Measurements from ENCODE around the gene LRBA. TPM values are rescaled to one million over a fixed set of nuclear protein-coding genes. Genes with fewer than 3 reads are reported as not detected.

The LRBA gene
- total RNA-seq, 4 donors from 2014 or later = 28.0 to 51.5 (median 30.9) TPM

- no peak for TF ChIP-seq CTCF (IDR thresholded peaks at IDR 0.05)
- DNase-seq (ENCODE audit: low spot score) (no peak), ATAC-seq (ENCODE audit: low FRiP score) (no peak)
These were observed 300.3 kb downstream of the LRBA start for GRCh38 chr4:150714462-150715438.

- TF ChIP-seq CTCF (IDR thresholded peaks at IDR 0.05) = no peak
- DNase-seq (ENCODE audit: low spot score) = no peak
- ATAC-seq (ENCODE audit: low FRiP score) = no peak
These were observed 301.8 kb downstream of the LRBA start for GRCh38 chr4:150713251-150713650.

DNA sequence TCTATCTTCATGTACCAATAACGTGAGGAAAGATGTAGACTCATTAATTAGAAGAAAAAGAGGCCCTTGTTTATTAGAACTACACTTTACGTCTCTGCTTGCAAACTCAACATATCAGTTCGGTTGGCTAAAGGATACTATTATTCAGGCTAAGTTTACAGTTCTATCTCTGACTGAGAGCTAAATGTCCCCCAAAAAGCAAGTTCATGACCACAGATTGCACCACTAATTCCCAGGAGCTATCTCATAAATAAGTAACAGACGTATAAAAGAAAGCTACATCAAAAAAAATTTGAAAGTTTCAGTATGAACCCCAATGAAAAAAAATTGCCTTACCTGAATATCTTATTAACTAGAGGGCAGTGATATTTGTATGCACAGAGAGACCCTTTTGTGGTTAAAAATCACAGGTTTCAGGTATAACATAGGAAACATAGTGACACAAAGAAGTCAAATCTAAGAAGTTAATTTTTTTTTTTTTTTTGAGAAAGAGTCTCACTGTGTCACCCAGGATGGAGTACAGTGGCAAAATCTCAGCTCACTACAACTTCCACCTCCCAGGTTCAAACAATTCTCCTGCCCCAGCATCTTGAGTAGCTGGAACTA lies 304.2 kb downstream of the LRBA start:
- no peak for TF ChIP-seq CTCF (IDR thresholded peaks at IDR 0.05)
- no peak for ATAC-seq (ENCODE audit: low FRiP score)

GRCh38 chr4:150708004-150708403 lies 307.1 kb downstream of the LRBA start:
- no peak for DNase-seq (ENCODE audit: low spot score)
- no peak for TF ChIP-seq CTCF (IDR thresholded peaks at IDR 0.05)
- ATAC-seq (ENCODE audit: low FRiP score) = no peak

More for the DNA sequence above, 304.2 kb downstream of the LRBA start:
- DNase-seq (ENCODE audit: low spot score) = no peak

- DNase-seq (ENCODE audit: low spot score) = no peak
- TF ChIP-seq CTCF (IDR thresholded peaks at IDR 0.05) = no peak
- ATAC-seq (ENCODE audit: low FRiP score) = no peak
These were observed 315.5 kb downstream of the LRBA start for GRCh38 chr4:150699599-150699998.

DNA sequence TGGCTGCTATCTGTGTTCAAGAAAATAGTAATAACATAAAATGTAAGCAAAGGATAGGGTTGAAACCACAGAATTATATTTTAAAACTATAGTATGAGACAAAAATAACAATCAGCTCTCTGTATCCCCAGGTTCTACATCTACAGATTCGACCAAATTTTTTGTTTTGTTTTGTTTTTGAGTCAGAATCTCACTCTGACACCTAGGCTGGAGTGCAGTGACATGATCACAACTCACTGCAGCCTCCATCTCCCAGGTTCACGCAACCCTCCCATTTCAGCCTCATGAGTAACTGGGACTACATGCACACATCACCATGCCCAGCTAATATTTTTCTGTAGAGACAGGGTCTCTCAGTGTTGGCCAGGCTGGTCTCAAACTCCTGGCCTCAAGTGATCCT lies 319.9 kb downstream of the LRBA start:
- no peak for TF ChIP-seq CTCF (IDR thresholded peaks at IDR 0.05)
- DNase-seq (ENCODE audit: low spot score) = no peak
- ATAC-seq (ENCODE audit: low FRiP score) = no peak
